Activated B cell treated with CpG ODN at 0.5 μM for 24 hours (primary cell): ENCODE data around the gene ERFL. TPM values are rescaled to one million over a fixed set of nuclear protein-coding genes. Genes with fewer than 3 reads are reported as not detected.

Experiments
- ATAC-seq: fragments of 200-7000 bp; cut with Tn5 transposase; one replicate; pipeline ENCODE4 v1.10.0; 2021; ENCODE audit warnings: low read depth, mild to moderate bottlenecking, moderate library complexity
- CTCF ChIA-PET: fragments of 350-600 bp; sonication (Branson Sonifier 250); formaldehyde crosslinking; loops from one replicate; lab custom pipeline; 2021; ENCODE audit warnings: antibody characterized with exemption; lab: Charles Lee
- POLR2A ChIA-PET: fragments of 350-600 bp; sonication (Branson Sonifier 250); formaldehyde crosslinking; loops from one replicate; lab custom pipeline; 2021; ENCODE audit warnings: antibody characterized with exemption; lab: Charles Lee
- DNase-seq: peaks from one replicate; pipeline ENCODE4 v3.0.0; 2022
- H3K27ac Mint-ChIP-seq: one replicate; pipeline ENCODE4 v1.8.0; 2020; ENCODE audit warnings: mixed read lengths
- H3K27me3 Mint-ChIP-seq: one replicate; pipeline ENCODE4 v1.8.0; 2021; ENCODE audit warnings: mixed read lengths
- H3K36me3 Mint-ChIP-seq: one replicate; pipeline ENCODE4 v1.8.0; 2021; ENCODE audit warnings: low read depth, mixed read lengths
- H3K4me1 Mint-ChIP-seq: one replicate; pipeline ENCODE4 v1.8.0; 2021; ENCODE audit warnings: mixed read lengths
- H3K4me3 Mint-ChIP-seq: one replicate; pipeline ENCODE4 v1.8.0; 2020; ENCODE audit warnings: mild to moderate bottlenecking, mixed read lengths
- H3K9me3 Mint-ChIP-seq: one replicate; pipeline ENCODE4 v1.8.0; 2020; ENCODE audit warnings: mixed read lengths
- CTCF ChIP-seq: fragments of 200-600 bp; IDR thresholded peaks from one replicate; pipeline ENCODE4 v1.8.0; 2022; ENCODE audit warnings: antibody characterized with exemption, mild to moderate bottlenecking
- intact Hi-C: fragments of 100-400 bp; cut with micrococcal nuclease; formaldehyde crosslinking; loops from one replicate; pipeline ENCODE4 v1.15.1; 2024
- total RNA-seq: library from RNA; stranded (reverse); gene quantifications from 2 replicates; pipeline ENCODE4 v1.2.3, GENCODE V29; 2022

The ERFL gene
- total RNA-seq, 1 donor from 2014 or later, result 1.1 TPM

GRCh38 chr19:41945135-41945766, 17.0 kb upstream of the ERFL start:
- Mint-ChIP-seq H3K27ac (peak overlapping the region; percentile 98), H3K4me1 (peaks cover 73% of the 10 kb centered on the region), H3K4me3 (peak overlapping the region; percentile 72), H3K27me3 (no peaks in the 10 kb centered on the region), H3K36me3 (no peaks in the 10 kb centered on the region), H3K9me3 (no peaks in the 10 kb centered on the region)
- peak; percentile 82 for ATAC-seq
- CTCF ChIA-PET, result interaction anchor here (1.0 to 5.4 kb wide), 8 partner anchors 8 to 86 kb away, joined by 3 to 55 read pairs (median 4); partner anchors contain the start of genes ERFL, RABAC1 and RPS19
- DNase-seq, result peak; percentile 67
- no peak for TF ChIP-seq CTCF
- intact Hi-C loops, result loop anchor here (1.0 to 2.0 kb wide), 4 partner anchors 16 to 478 kb away; partner anchors contain the start of genes CD79A and ERFL
- POLR2A ChIA-PET, result interaction anchor here (0.5 to 10.0 kb wide), 21 partner anchors 9 to 1519 kb away, joined by 3 to 189 read pairs (median 5); partner anchors contain the start of genes ARHGEF1, CD79A, ERFL and RABAC1

GRCh38 chr19:41944336-41944735, 16.1 kb upstream of the ERFL start:
- no peak for TF ChIP-seq CTCF
- no peaks in the 10 kb centered on the region for H3K9me3 Mint-ChIP-seq
- POLR2A ChIA-PET, result interaction anchor here (0.5 to 10.0 kb wide), 12 partner anchors 8 to 1253 kb away, joined by 3 to 189 read pairs (median 5); partner anchors contain the start of genes ARHGEF1, CD79A, RABAC1 and RPS19
- CTCF ChIA-PET, result interaction anchor here (2.7 to 5.4 kb wide), 2 partner anchors 70 to 85 kb away, joined by 15 to 55 read pairs; partner anchors contain the start of gene RPS19
- ATAC-seq (no peak), DNase-seq (no peak)
- intact Hi-C loops, result loop anchor here (2.0 kb wide), 1 partner anchor 16 kb away; the partner anchor contains the start of gene ERFL
- peaks cover 76% of the 10 kb centered on the region for H3K4me1 Mint-ChIP-seq
- H3K27ac Mint-ChIP-seq, result peak overlapping the region; percentile 98
- H3K36me3 Mint-ChIP-seq, result no peaks in the 10 kb centered on the region
- no peak overlapping the region for H3K4me3 Mint-ChIP-seq
- H3K27me3 Mint-ChIP-seq, result no peaks in the 10 kb centered on the region

DNA sequence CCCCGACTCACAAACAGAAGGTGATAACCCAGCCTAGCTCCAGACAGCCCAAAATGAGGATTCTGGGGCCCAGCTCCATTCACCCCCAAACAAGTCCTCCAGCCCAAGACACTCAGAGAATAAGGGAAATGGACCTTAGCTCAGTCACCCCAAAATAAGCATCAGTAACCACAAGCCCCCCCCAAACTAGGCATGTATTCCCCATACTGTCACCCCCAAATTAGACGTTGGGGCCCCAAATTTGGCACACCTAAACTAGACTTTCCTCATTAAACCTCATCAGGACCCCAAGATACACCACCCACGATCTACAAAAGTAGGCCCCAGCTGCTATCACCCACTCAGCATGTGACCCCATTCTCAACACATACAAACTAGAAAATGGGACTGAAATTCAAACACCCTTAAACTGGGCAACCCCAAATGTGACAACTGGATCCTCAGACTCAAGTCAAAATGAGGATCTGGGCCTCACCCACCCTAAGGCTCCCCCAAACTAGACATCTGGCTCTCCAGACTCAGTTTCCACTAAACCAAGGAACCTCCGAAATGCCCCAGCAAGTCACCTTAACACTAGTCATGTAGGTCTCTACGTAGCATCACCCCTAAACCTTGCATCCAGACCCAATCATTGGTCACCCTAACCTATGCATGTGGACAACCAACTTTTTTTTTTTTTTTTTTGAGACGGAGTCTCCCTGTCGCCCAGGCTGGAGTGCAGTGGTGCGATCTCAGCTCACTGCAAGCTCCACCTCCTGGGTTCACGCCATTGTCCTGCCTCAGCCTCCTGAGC, 13.4 kb upstream of the ERFL start:
- Mint-ChIP-seq H3K27ac (peak overlapping the region; percentile 83), H3K27me3 (no peaks in the 10 kb centered on the region), H3K4me1 (peaks cover 66% of the 10 kb centered on the region), H3K36me3 (no peaks in the 10 kb centered on the region), H3K9me3 (no peaks in the 10 kb centered on the region), H3K4me3 (peak overlapping the region; percentile 89)
- ATAC-seq (no peak), DNase-seq (no peak)
- POLR2A ChIA-PET, result interaction anchor here (0.6 to 10.0 kb wide), 5 partner anchors 57 to 1506 kb away, joined by 5 to 189 read pairs (median 12); partner anchors contain the start of genes ARHGEF1 and CD79A
- intact Hi-C loops, result no loop called here
- no peak for TF ChIP-seq CTCF
- CTCF ChIA-PET, result interaction anchor here (1.0 kb wide), 1 partner anchor 10 kb away, joined by 3 read pairs; no protein-coding TSS in a partner anchor

DNA sequence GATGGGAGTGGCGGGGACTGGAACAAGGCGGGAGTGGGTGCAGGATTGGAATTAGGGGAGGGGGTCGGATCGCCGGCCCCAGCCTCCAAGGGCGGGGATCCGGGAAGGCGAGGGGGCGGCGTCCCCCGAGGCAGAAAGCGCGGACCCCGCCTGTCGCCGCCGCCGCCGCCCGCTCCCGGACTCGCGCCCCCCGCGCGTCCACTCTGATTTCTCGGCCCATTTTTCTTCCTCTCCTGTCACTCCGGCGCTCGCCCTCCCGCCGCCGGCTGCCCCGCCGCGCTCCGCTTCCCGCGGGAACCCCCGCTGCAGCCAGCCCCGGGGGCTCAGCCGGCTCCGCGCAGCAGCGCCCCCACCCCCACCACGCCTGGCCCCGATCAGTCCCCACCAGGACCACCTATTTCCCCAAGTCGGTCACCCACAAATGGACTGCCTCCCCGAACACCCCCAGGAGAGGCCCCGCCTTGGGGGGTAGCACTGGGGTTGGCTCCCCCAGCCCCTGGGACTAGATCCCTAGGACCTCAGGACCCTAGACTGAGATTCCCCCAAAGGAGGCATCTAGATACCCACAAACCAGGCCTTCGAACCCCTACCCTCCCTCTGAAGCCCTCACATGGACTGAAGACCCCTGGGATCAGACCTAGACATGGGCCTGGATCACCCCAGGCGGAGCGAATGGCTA, 12.6 kb upstream of the ERFL start:
- POLR2A ChIA-PET, result interaction anchor here (0.6 to 10.0 kb wide), 4 partner anchors 57 to 1505 kb away, joined by 7 to 189 read pairs (median 49); partner anchors contain the start of genes ARHGEF1, CD79A and RPS19
- DNase-seq (no peak), ATAC-seq (no peak)
- TF ChIP-seq CTCF, result no peak
- H3K4me3 Mint-ChIP-seq, result peak overlapping the region; percentile 89
- H3K27me3 Mint-ChIP-seq, result no peaks in the 10 kb centered on the region
- intact Hi-C loops, result no loop called here
- H3K36me3 Mint-ChIP-seq, result no peaks in the 10 kb centered on the region
- H3K4me1 Mint-ChIP-seq, result peaks cover 66% of the 10 kb centered on the region
- no peaks in the 10 kb centered on the region for H3K9me3 Mint-ChIP-seq
- H3K27ac Mint-ChIP-seq, result peak overlapping the region; percentile 87
- CTCF ChIA-PET, result interaction anchor here (1.0 kb wide), 1 partner anchor 11 kb away, joined by 3 read pairs; no protein-coding TSS in a partner anchor
